GM19455 (cell line): ENCODE results near the gene CACNA1C.

Source experiments
- ATAC-seq: cut with Tn5 transposase; IDR thresholded peaks from one replicate; pipeline ENCODE4 v1.9.1; 2021; ENCODE audit not compliant: unreplicated experiment

Gene CACNA1C

GRCh38 chr12:2649201-2650030, 596.6 kb downstream of the CACNA1C start:
- no peak for ATAC-seq

- no peak for ATAC-seq
Observed at GRCh38 chr12:2650261-2651067, 597.7 kb downstream of the CACNA1C start.

DNA sequence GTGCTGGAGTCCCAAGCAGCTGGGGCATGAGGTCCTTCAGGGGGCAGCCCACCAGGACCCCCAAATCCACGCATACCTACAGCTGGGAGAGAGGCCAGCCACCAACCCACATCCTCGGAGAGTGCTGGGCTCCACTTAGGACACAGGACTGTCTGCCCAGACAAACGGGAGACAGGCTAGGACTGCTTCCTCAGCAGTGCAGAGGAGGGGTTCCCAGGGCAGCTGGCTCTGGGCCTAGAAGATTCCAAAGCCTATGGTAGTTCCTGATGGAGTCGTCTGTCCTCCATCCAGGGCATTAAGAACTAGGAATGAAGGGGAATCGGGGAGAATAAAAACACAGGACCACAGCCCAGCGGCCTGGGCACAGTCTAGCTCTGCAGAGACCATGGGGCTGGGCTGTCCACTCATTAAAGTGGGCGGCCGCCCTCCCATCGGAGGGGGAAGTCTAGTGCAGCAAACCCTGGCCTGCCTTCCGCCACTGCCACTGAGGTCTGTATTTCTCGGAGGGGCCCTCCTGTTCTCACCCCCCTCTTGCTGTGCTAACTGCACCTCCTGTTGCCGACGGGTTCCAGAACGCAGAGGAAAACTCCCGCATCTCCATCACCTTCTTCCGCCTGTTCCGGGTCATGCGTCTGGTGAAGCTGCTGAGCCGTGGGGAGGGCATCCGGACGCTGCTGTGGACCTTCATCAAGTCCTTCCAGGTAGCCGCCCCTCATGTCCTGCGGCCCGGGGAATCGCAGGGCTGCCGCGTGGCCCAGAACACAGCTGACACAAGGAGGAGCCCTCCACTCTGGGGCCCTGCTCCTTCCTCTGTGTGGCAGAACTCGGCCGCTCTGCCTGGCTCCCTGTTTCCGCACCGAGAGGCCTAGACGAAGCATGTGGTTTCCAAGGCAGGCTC, 598.5 kb downstream of the CACNA1C start:
- ATAC-seq: no peak

GRCh38 chr12:2652011-2652400, 599.2 kb downstream of the CACNA1C start:
- no peak for ATAC-seq

DNA sequence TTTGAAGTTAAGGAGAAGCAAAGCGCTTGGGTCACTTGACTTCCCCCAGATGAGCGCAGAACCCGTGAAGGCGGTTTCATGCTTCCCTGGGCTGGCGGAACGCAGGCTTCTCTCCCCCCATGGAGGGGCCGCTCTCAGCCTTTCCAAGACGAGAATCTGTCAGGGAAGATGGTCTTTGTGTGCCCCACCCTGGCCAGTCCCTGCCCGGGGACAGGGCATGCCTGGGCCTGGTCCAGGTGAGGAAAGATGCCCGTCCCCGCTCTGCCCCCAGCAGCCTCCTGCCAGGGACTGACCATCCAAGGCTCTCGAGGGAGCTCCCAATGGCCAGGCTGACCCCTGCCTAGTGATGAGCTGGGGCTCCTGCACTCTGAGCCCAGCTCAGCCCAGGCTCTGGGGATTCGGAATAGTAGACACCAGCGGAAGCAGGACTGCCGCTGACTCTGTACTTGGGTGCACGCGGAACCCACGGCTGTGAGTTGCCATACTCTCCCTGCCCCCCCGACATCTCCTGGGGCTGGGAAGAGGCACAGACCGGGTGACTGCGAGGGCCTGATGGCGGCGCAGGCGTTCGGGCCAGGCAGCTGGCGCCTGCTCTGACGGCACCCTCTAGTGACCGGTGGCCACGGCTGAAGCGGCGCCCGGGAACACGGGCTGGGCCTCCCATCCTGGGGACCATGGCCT, 599.8 kb downstream of the CACNA1C start:
- ATAC-seq: no peak

GRCh38 chr12:2653461-2653965, 600.7 kb downstream of the CACNA1C start:
- ATAC-seq: no peak

GRCh38 chr12:2654311-2654710, 601.5 kb downstream of the CACNA1C start:
- no peak for ATAC-seq

DNA sequence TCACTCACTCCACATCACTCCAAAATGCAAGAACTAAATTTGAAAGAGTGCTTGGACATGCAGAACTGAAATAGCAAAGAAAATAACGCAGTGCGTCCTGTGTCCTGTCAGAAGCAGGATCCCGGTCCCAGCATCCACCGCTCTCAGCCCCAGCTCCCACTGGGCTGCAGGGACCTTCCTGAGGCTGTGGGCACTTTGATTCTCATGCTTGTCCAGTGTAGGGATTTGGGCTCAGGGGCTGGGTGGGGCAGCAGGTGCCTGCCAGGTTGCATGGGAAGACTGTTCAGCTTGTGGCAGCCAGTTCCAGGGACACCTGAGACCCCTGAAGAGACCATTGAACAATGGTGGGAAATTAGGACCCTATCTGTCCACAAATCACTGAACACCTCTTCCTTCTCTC, 602.0 kb downstream of the CACNA1C start:
- no peak for ATAC-seq

DNA sequence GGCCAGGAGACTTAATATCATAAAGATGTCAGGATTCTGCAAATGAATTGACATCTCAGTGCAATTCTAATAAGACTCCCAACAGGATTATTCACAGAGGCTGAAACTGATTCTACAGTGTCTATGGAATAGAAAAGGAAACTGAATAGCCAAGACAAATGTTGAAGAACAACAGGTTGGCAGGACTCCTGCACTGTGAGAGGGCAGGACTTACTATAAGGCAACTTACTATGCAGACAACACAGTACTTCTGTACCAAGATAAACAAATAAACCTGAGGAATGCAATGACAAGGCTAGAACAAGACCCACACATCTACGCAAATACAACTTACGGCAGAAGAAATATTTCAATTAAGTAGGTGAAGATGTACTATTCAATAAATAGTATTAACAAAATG, 609.7 kb downstream of the CACNA1C start:
- no peak for ATAC-seq

DNA sequence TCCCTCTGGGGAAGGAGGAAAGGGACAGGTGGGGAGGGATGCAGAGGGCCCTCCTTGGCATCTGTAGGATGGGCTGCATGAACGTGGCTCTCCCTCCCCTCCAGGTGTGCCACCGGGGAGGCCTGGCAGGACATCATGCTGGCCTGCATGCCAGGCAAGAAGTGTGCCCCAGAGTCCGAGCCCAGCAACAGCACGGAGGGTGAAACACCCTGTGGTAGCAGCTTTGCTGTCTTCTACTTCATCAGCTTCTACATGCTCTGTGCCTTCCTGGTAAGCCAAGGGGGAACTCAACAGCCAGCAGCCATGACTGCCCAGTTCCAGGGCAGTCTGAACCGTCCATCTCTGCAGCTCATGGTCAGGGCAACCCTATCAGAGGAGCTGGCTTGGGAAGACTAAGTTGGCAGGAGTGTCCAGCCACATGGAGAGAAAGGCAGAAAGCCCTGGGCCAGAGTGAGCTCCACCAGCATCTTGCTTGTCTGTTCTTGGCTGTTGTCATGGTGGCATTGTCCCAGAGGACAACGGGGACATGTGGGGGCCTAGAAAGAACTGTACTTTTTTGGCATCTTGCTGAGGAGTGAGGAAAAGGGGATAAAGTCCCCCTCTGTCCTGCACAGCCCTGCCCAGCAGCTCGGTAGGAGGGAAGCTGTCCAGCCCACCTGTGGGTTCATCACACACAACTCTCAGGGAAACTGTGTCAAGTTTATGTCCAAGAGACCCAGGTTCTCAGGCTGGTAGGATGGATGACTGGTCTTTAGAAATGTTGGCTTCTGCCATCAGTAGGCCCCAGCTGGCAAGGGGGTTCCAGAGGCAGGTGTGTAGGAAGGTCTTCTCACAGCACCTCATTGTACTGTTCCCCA, 612.2 kb downstream of the CACNA1C start:
- ATAC-seq: no peak

GRCh38 chr12:2666411-2666810, 613.6 kb downstream of the CACNA1C start:
- no peak for ATAC-seq

- ATAC-seq: no peak
Observed at GRCh38 chr12:2666846-2667245, 614.1 kb downstream of the CACNA1C start.

GRCh38 chr12:2667716-2668440, 615.1 kb downstream of the CACNA1C start:
- ATAC-seq: no peak

- ATAC-seq: no peak
Observed at GRCh38 chr12:2668816-2669215, 616.0 kb downstream of the CACNA1C start.

DNA sequence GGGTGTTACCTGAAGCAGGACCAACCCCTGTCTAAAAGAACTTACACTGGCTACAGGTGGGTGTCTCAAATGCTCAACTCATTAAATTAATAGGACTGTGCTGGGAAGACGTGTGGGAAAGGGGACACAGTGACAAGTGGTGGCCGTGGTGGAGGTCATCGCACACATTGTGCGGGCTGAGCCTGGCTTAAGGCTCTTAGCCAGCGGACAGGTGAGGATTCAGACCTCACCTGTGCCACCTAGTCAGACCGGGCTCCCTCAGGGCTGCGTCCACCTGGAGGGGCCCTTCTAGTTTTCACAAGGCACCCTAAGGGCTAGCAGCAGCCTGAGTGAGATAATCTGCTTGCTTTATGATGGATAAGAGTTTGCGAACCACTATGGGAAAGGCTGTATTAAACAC, 616.8 kb downstream of the CACNA1C start:
- ATAC-seq: no peak

DNA sequence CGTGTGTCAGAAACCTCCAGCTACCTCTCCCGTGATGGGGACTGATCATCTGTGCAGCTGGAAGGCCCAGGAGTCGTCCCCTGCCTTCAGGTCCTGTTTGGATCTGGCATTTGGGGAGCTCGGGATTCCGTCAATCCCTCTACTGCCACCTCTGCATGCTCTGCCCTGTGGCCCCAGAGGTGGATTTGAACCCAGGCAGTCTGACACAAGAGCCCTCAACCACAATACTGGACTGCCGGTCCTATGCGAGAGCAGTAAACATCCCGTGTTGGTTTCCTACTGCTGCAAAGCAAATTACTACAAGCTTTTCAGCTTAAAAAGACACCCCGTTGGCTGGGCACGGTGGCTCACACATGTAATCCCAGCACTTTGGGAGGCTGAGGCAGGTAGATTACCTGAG, 620.1 kb downstream of the CACNA1C start:
- ATAC-seq: no peak

GRCh38 chr12:2673966-2674810, 621.4 kb downstream of the CACNA1C start:
- ATAC-seq: no peak

DNA sequence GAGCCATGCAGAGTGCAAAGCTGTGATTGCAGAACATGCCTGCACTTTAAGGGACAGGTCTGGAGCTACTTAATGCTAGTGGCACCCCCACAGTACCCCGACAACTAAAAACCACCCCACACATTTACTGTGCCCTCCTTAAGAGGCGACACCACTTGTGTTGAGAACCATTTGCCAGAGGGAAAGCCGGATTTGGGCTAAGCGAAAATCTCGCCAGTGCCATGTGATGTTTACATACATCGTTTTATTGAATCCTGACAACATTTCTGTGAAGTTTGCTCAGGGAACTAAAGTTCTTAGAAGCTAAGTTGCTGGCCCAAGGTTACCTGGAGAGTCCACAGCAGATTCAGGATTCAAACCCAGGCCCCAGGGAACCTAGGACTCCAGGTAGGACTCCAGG, 623.0 kb downstream of the CACNA1C start:
- no peak for ATAC-seq
